ENCODE measurements around the gene NFASC.

DNA sequence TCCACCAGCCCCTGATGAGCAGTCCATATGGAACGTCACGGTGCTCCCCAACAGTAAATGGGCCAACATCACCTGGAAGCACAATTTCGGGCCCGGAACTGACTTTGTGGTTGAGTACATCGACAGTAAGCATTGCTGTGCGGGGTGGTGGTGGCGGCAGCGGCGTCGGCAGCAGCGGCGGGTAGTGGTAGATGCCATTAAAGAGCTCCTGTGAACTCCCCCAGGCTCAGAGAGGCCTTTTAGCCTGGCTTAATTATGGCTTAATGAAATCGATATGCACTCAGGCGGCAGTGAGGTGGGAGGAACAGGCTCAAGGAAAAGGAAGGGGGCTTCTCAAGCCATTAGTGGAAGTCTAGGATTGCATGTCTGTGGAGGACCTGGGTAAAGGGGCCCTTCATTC lies 130.5 kb downstream of the NFASC start:
- TF ChIP-seq, protein P1, sequence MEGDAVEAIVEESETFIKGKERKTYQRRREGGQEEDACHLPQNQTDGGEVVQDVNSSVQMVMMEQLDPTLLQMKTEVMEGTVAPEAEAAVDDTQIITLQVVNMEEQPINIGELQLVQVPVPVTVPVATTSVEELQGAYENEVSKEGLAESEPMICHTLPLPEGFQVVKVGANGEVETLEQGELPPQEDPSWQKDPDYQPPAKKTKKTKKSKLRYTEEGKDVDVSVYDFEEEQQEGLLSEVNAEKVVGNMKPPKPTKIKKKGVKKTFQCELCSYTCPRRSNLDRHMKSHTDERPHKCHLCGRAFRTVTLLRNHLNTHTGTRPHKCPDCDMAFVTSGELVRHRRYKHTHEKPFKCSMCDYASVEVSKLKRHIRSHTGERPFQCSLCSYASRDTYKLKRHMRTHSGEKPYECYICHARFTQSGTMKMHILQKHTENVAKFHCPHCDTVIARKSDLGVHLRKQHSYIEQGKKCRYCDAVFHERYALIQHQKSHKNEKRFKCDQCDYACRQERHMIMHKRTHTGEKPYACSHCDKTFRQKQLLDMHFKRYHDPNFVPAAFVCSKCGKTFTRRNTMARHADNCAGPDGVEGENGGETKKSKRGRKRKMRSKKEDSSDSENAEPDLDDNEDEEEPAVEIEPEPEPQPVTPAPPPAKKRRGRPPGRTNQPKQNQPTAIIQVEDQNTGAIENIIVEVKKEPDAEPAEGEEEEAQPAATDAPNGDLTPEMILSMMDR (IDR thresholded peaks at IDR 0.05) = no peak
- no peak for TF ChIP-seq POLR2A (IDR thresholded peaks at IDR 0.05)

All from testis (tissue), 2 donors.